ENCODE data around the gene EHBP1. TPM values are rescaled to one million over a fixed set of nuclear protein-coding genes. Genes with fewer than 3 reads are reported as not detected.

The EHBP1 gene
- polyA plus RNA-seq, 3 donors: 44.8 to 54.3 (median 50.8) TPM

GRCh38 chr2:62964050-62964449, 258.5 kb downstream of the EHBP1 start:
- DNase-seq (ENCODE audit: extremely low read depth in 1 of 11, low read depth in 9 of 11, low spot score in 4 of 11): no peak

- DNase-seq (ENCODE audit: extremely low read depth in 1 of 11, low read depth in 9 of 11, low spot score in 4 of 11): no peak
These were observed 259.2 kb downstream of the EHBP1 start for GRCh38 chr2:62964671-62965070.

DNA sequence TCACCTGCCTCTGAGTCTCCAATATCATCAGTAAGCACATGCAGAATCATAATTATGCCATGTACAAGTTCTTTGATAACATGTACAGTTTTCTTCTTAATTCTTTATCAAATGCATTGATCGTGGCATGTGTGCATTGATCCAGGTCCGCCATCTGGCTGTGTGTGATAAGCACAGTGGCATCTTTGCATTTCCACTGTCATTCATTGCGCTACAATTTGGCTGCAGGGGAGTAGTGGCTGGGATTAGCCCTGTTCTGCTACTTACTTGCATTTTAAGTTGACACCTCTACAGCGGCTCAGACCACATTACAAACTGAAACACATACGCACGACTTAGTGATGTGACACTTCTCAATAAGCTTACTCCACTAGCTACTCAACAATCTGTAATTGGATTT, 261.5 kb downstream of the EHBP1 start:
- no peak for DNase-seq (ENCODE audit: extremely low read depth in 1 of 11, low read depth in 9 of 11, low spot score in 4 of 11)

- DNase-seq (ENCODE audit: extremely low read depth in 1 of 11, low read depth in 9 of 11, low spot score in 4 of 11): no peak
These were observed 262.7 kb downstream of the EHBP1 start for GRCh38 chr2:62968168-62968567.

GRCh38 chr2:62968668-62969067, 263.2 kb downstream of the EHBP1 start:
- no peak for DNase-seq (ENCODE audit: extremely low read depth in 1 of 11, low read depth in 9 of 11, low spot score in 4 of 11)

- DNase-seq (ENCODE audit: extremely low read depth in 1 of 11, low read depth in 9 of 11, low spot score in 4 of 11): no peak
These were observed 266.4 kb downstream of the EHBP1 start for GRCh38 chr2:62971936-62972335.

GRCh38 chr2:62972601-62973000, 267.1 kb downstream of the EHBP1 start:
- DNase-seq (ENCODE audit: extremely low read depth in 1 of 11, low read depth in 9 of 11, low spot score in 4 of 11): no peak

GRCh38 chr2:62974999-62975398, 269.5 kb downstream of the EHBP1 start:
- no peak for DNase-seq (ENCODE audit: extremely low read depth in 1 of 11, low read depth in 9 of 11, low spot score in 4 of 11)

DNA sequence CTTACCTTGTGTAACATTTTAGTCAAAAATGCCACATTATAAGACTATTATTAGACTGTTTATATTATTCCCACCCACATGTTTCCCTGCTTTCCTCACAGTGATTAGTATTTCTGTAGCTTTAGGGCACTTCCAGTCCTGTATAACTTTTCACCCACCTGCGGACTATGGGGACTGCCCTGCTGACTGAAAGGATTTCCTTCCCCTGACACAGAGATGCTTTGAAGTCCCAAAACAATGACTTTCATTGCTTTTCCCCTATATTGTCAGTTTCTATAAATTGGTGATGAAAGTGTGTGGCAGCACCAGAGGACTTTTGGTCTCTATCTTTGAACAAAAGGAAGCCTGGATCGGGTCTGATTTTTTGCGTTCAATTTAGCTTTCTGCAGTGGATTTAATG, 286.1 kb downstream of the EHBP1 start:
- DNase-seq (ENCODE audit: extremely low read depth in 1 of 11, low read depth in 9 of 11, low spot score in 4 of 11): no peak

- DNase-seq (ENCODE audit: extremely low read depth in 1 of 11, low read depth in 9 of 11, low spot score in 4 of 11): no peak
These were observed 287.0 kb downstream of the EHBP1 start for GRCh38 chr2:62992561-62992960.

GRCh38 chr2:62994206-62994605, 288.7 kb downstream of the EHBP1 start:
- no peak for DNase-seq (ENCODE audit: extremely low read depth in 1 of 11, low read depth in 9 of 11, low spot score in 4 of 11)

GRCh38 chr2:62996534-62997186, 291.1 kb downstream of the EHBP1 start:
- no peak for DNase-seq (ENCODE audit: extremely low read depth in 1 of 11, low read depth in 9 of 11, low spot score in 4 of 11)

DNA sequence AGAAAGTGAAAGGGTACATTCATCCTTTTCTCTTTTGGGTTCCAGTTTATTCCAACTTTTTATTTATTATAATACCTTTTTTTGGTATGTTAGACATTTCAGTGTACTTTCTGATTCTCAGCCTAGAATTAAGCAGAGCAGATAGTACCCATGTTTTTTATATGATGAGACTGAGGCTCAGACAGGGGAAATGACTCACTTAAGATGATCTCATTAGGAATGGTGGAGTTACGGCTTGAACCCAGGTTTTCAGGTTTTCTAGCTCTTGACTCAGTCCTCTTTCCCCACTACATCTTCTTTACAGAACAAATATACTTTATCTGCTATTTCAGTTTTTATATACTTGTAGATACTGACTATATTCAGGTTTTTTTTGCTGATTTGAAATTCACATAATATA, 293.4 kb downstream of the EHBP1 start:
- no peak for DNase-seq (ENCODE audit: extremely low read depth in 1 of 11, low read depth in 9 of 11, low spot score in 4 of 11)

GRCh38 chr2:62999905-63000304, 294.4 kb downstream of the EHBP1 start:
- DNase-seq (ENCODE audit: extremely low read depth in 1 of 11, low read depth in 9 of 11, low spot score in 4 of 11): no peak

DNA sequence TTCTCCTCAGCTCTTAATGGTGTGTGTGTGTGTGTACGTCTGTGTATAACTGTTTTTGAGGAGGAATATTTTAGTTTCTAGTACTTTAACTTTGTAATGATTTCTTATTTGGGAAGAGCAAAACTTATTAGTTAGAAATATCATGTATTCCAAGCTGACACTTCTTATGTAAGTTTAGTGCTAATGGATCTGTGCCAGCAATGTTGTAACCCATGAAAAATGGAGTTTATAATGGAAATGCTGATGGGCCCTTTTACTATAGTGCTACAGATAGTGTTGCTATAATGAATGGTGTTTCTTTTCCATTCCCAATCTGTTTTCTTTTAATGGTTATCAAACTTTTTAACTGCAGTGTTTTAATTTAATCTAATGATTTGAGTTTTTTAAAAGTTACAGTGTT, 295.3 kb downstream of the EHBP1 start:
- peak in 3 of 11 donors; percentile 5 to 8 (median 5) for DNase-seq (ENCODE audit: extremely low read depth in 1 of 11, low read depth in 9 of 11, low spot score in 4 of 11)

GRCh38 chr2:63001576-63001975, 296.1 kb downstream of the EHBP1 start:
- no peak for DNase-seq (ENCODE audit: extremely low read depth in 1 of 11, low read depth in 9 of 11, low spot score in 4 of 11)

GRCh38 chr2:63003351-63003750, 297.8 kb downstream of the EHBP1 start:
- no peak for DNase-seq (ENCODE audit: extremely low read depth in 1 of 11, low read depth in 9 of 11, low spot score in 4 of 11)

DNA sequence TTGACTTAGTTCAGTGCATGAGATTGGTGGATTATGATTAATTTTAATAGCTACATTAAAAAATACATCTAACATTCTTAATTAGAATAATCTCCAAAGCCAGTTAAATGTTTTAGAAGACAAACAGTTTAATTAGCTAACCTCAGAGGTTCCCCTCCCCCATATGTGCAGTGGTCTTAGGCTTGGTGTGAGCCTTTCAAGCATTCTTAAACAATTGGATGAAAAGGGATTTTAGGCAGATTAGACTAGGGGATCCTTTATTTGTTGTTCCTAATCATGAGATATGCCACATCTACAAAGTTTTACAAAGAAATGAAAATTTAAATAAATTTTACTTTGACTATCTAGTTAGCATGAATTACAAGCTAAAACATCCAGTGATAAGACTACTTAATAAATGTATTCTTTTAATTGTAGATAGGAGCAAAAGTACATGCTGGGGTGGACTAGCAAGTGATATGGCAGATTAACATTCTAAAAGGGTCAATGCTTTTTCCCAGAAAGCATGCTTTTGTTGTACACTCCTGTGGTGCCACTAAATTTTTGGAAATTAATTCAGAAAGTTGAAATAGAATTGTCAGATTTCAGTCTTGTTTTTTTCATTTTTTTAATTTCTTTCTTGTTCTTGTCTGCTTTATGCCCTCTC, 302.4 kb downstream of the EHBP1 start:
- DNase-seq (ENCODE audit: extremely low read depth in 1 of 11, low read depth in 9 of 11, low spot score in 4 of 11): no peak

GRCh38 chr2:63008838-63009237, 303.3 kb downstream of the EHBP1 start:
- no peak for DNase-seq (ENCODE audit: extremely low read depth in 1 of 11, low read depth in 9 of 11, low spot score in 4 of 11)

- DNase-seq (ENCODE audit: extremely low read depth in 1 of 11, low read depth in 9 of 11, low spot score in 4 of 11): no peak
These were observed 304.0 kb downstream of the EHBP1 start for GRCh38 chr2:63009490-63009889.

DNA sequence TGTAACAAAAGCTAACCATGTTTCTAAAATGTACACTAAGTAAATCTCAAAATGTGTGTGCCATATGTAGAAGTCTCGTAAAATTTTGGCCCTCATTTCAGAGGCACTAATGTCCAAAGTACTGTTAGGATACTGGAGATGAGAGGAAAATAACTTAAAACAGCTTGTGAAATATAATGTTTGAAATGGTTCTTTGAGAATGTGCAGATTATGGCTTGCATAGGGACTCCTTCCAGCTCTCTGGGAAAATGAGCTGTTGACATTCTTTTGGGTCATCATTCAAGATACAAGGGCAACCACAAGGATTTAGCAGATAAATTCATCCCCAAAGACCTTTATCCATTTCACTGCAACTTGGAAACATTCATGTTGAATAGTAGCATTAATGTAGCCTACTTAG, 307.0 kb downstream of the EHBP1 start:
- no peak for DNase-seq (ENCODE audit: extremely low read depth in 1 of 11, low read depth in 9 of 11, low spot score in 4 of 11)

Data from renal cortex interstitium (tissue), 11 donors.